ENCODE data around the gene DOC2B.

- TF ChIP-seq MED1 (CRISPR knock-in tag; IDR thresholded peaks at IDR 0.05; ENCODE audit: borderline replicate concordance) (no peak), YY1 (IDR thresholded peaks at IDR 0.05; ENCODE audit: borderline replicate concordance in 1 of 3, control insufficient read depth in 1 of 3, extremely low read depth in 1 of 3, insufficient read depth in 3 of 3, insufficient read length in 1 of 3, insufficient replicate concordance in 2 of 3, low read depth in 1 of 3, low read length in 2 of 3) (no peak), ZNF561 (CRISPR knock-in tag; conservative IDR thresholded peaks at IDR 0.05) (no peak), NRF1 (conservative IDR thresholded peaks at IDR 0.05 in 1 of 2, IDR thresholded peaks at IDR 0.05 in 1 of 2) (no peak), JUN (IDR thresholded peaks at IDR 0.05; ENCODE audit: borderline replicate concordance, low read depth, low read length) (no peak), JUN (CRISPR knock-in tag; IDR thresholded peaks at IDR 0.05; ENCODE audit: borderline replicate concordance) (no peak), JUND (IDR thresholded peaks at IDR 0.05; ENCODE audit: borderline replicate concordance, low read depth, low read length) (no peak), JUND (tag; IDR thresholded peaks at IDR 0.05; ENCODE audit: borderline replicate concordance, low read depth, low read length) (no peak), ZNF253 (CRISPR knock-in tag; conservative IDR thresholded peaks at IDR 0.05) (no peak), FOS (IDR thresholded peaks at IDR 0.05; ENCODE audit: extremely low read depth, insufficient read length) (no peak), ZNF263 (CRISPR knock-in tag; IDR thresholded peaks at IDR 0.05; ENCODE audit: borderline replicate concordance) (no peak), RCOR1 (IDR thresholded peaks at IDR 0.05; ENCODE audit: borderline replicate concordance in 1 of 2, low read depth in 2 of 2, low read length in 2 of 2) (no peak), POLR2AphosphoS5 (IDR thresholded peaks at IDR 0.05; ENCODE audit: control insufficient read depth, insufficient read depth, low read depth, low read length) (no peak), ETV6 (IDR thresholded peaks at IDR 0.05; ENCODE audit: borderline replicate concordance in 1 of 2, low read depth in 2 of 2, low read length in 1 of 2) (no peak), ETV6 (CRISPR knock-in tag; IDR thresholded peaks at IDR 0.05; ENCODE audit: borderline replicate concordance) (no peak), GABPB1 (CRISPR knock-in tag; IDR thresholded peaks at IDR 0.05) (no peak), RNF2 (IDR thresholded peaks at IDR 0.05) (no peak)
Measured at GRCh38 chr17:229709-230394, 48.4 kb upstream of the DOC2B start.
